HFFc6 (cell line): ENCODE measurements around the gene ODAD3. TPM values are rescaled to one million over a fixed set of nuclear protein-coding genes. Genes with fewer than 3 reads are reported as not detected.
A peak's percentile ranks its signal among the peaks of the same experiment; 100 is the strongest.
"Not testable (repeated sequence)": the region's sequence is repeated elsewhere in the genome, so short reads cannot be mapped to it uniquely, and the experiment has no call there.

Experiments used
- DNase-seq: peaks from one replicate; pipeline ENCODE4 v3.0.0-alpha.2; 2018
- H3K27ac Mint-ChIP-seq: 2 replicates; pipeline ENCODE4 v1.8.0; 2020; ENCODE audit warnings: mild to moderate bottlenecking, mixed read lengths
- H3K27me3 Mint-ChIP-seq: 2 replicates; pipeline ENCODE4 v1.8.0; 2021; ENCODE audit warnings: mild to moderate bottlenecking, moderate library complexity, mixed read lengths; ENCODE audit not compliant: insufficient read depth
- H3K36me3 Mint-ChIP-seq: 2 replicates; pipeline ENCODE4 v1.8.0; 2021; ENCODE audit warnings: low read depth, mixed read lengths
- H3K4me1 Mint-ChIP-seq: 2 replicates; pipeline ENCODE4 v1.8.0; 2020; ENCODE audit warnings: low read depth, mixed read lengths
- H3K4me3 Mint-ChIP-seq: 2 replicates; pipeline ENCODE4 v1.8.0; 2020; ENCODE audit warnings: mild to moderate bottlenecking, moderate library complexity, mixed read lengths
- H3K9me3 Mint-ChIP-seq: 2 replicates; pipeline ENCODE4 v1.8.0; 2020; ENCODE audit warnings: mild to moderate bottlenecking, mixed read lengths
- CTCF ChIP-seq: fragments of 200-600 bp; sonication (generic); IDR thresholded peaks from 2 replicates; pipeline ENCODE4 v1.5.0; 2021; ENCODE audit warnings: antibody characterized with exemption, mild to moderate bottlenecking
- total RNA-seq, 6 experiments: library from RNA; stranded (reverse); fragmentation: NEBNext Ultra II Directional; extraction: Animal tissue kit (Norgen Biotek cat#: 25700); gene quantifications; 2 replicates in 1 of 6; 3 replicates in 5 of 6; pipeline ENCODE4 v1.2.3, GENCODE V29; 2021

Gene ODAD3
- total RNA-seq, 6 experiments from 2014 or later = 0.16 to 1.1 (median 0.60) TPM; not detected in 1

GRCh38 chr19:11414544-11414943, 20.4 kb downstream of the ODAD3 start:
- H3K9me3 Mint-ChIP-seq = no peaks in the 10 kb centered on the region

GRCh38 chr19:11410682-11411081, 24.2 kb downstream of the ODAD3 start:
- H3K9me3 Mint-ChIP-seq = no peaks in the 10 kb centered on the region
- DNase-seq = peak; percentile 65

More at GRCh38 chr19:11414544-11414943, 20.4 kb downstream of the ODAD3 start:
- TF ChIP-seq CTCF = no peak
- Mint-ChIP-seq H3K4me3 (no peak overlapping the region), H3K4me1 (peaks cover 12% of the 10 kb centered on the region), H3K27ac (no peak overlapping the region), H3K27me3 (no peaks in the 10 kb centered on the region; the same call in 1 of the 2 replicates), H3K36me3 (no peaks in the 10 kb centered on the region)
- DNase-seq = no peak

GRCh38 chr19:11408591-11408990, 26.3 kb downstream of the ODAD3 start:
- Mint-ChIP-seq H3K36me3 (no peaks in the 10 kb centered on the region), H3K4me3 (no peak overlapping the region), H3K27me3 (no peaks in the 10 kb centered on the region; the same call in 1 of the 2 replicates), H3K9me3 (no peaks in the 10 kb centered on the region), H3K27ac (no peak overlapping the region), H3K4me1 (peaks cover 12% of the 10 kb centered on the region)
- TF ChIP-seq CTCF = no peak
- no peak for DNase-seq

More at GRCh38 chr19:11410682-11411081, 24.2 kb downstream of the ODAD3 start:
- Mint-ChIP-seq H3K4me1 (peaks cover 12% of the 10 kb centered on the region), H3K27ac (peak overlapping the region; percentile 24; the same call in 1 of the 2 replicates), H3K36me3 (no peaks in the 10 kb centered on the region), H3K27me3 (no peaks in the 10 kb centered on the region), H3K4me3 (no peak overlapping the region)
- no peak for TF ChIP-seq CTCF

GRCh38 chr19:11406703-11407236, 28.2 kb downstream of the ODAD3 start:
- H3K27me3 Mint-ChIP-seq, H3K36me3 Mint-ChIP-seq, H3K4me3 Mint-ChIP-seq, H3K9me3 Mint-ChIP-seq, H3K27ac Mint-ChIP-seq, DNase-seq: not testable (repeated sequence)
- H3K4me1 Mint-ChIP-seq = peaks cover 12% of the 10 kb centered on the region

- H3K9me3 Mint-ChIP-seq = no peaks in the 10 kb centered on the region
- peak; percentile 39; the same call in 1 of the 2 replicates for TF ChIP-seq CTCF
- no peak overlapping the region for H3K27ac Mint-ChIP-seq
- H3K4me3 Mint-ChIP-seq = no peak overlapping the region
- DNase-seq = no peak
- H3K4me1 Mint-ChIP-seq = peaks cover 8% of the 10 kb centered on the region
- no peaks in the 10 kb centered on the region; the same call in none of the 2 replicates for H3K27me3 Mint-ChIP-seq
- H3K36me3 Mint-ChIP-seq = no peaks in the 10 kb centered on the region
These were observed 28.9 kb downstream of the ODAD3 start for GRCh38 chr19:11405846-11406643.
